K562 (cell line): ENCODE measurements around the gene HLA-B. TPM values are rescaled to one million over a fixed set of nuclear protein-coding genes. Genes with fewer than 3 reads are reported as not detected.

ENCODE experiments used
- ATAC-seq: fragments of 200-7000 bp; cut with Tn5 transposase; 3 replicates; pipeline ENCODE4 v1.9.1; 2020; ENCODE audit warnings: moderate library complexity
- BruUV-seq: library from RNA; stranded (reverse); fragments of 400-500 nt; replicated peaks from 2 replicates; lab custom pipeline; 2021; lab: Mats Ljungman, UMichigan
- CTCF ChIA-PET: fragments of 300-600 bp; formaldehyde crosslinking; extraction: SDS; loops from one replicate; lab custom pipeline; 2021; ENCODE audit warnings: low intra/inter-chr PET ratio; lab: Yijun Ruan, JAX
- POLR2A ChIA-PET: fragments of 300-600, 350-650 bp; sonication (Branson Sonifier 250); formaldehyde crosslinking; extraction: SDS; loops from one replicate; lab custom pipeline; 2021; ENCODE audit warnings: antibody characterized with exemption, inconsistent platforms; lab: Yijun Ruan, JAX
- DNase-seq, 4 experiments: peaks; one replicate each; pipeline versions ENCODE4 v3.0.0 to v3.0.0-alpha.2; 2011 to 2018; ENCODE audit warnings: low spot score in 3 of 4, mixed read lengths in 3 of 4; ENCODE audit errors: extremely low read depth in 1 of 4
- FAIRE-seq: peaks from 2 replicates; lab custom pipeline; 2011; peaks lifted over from hg19 to GRCh38; lab: Jason Lieb, UNC
- H2AFZ ChIP-seq: 2 replicates; pipeline ENCODE4 v1.6.0; 2011; ENCODE audit warnings: low read depth, low read length, control low read depth, inconsistent platforms
- H3K27ac ChIP-seq: fragments of 200-600 bp; 3 replicates; pipeline ENCODE4 v1.8.0; 2011; ENCODE audit warnings: low read depth, mild to moderate bottlenecking, control low read depth, inconsistent platforms, low read length, moderate library complexity, mixed read lengths; ENCODE audit errors: extremely low read depth
- H3K27me3 ChIP-seq, 2 experiments: fragments of 300-600 bp in 1 of 2; 2 replicates in 1 of 2; 3 replicates in 1 of 2; pipeline versions ENCODE4 v1.6.0 to v1.8.0; 2011; ENCODE audit warnings: inconsistent platforms in 2 of 2, low read length in 2 of 2, mild to moderate bottlenecking in 1 of 2, mixed read lengths in 1 of 2, moderate library complexity in 1 of 2; ENCODE audit not compliant: control insufficient read depth in 2 of 2, insufficient read depth in 2 of 2
- H3K36me3 ChIP-seq: fragments of 300-600 bp; 3 replicates; pipeline ENCODE4 v1.8.0; 2011; ENCODE audit warnings: mild to moderate bottlenecking, low read length, inconsistent platforms; ENCODE audit not compliant: control insufficient read depth, insufficient read depth
- H3K4me1 ChIP-seq, 2 experiments: fragments of 200-600 bp in 1 of 2; replicated peaks in 1 of 2; 2 replicates in 1 of 2; 3 replicates in 1 of 2; pipeline versions ENCODE4 v1.5.1 to v1.8.0; 2011; ENCODE audit warnings: inconsistent platforms in 2 of 2, low read length in 2 of 2, mild to moderate bottlenecking in 1 of 2, mixed read lengths in 1 of 2, moderate library complexity in 1 of 2; ENCODE audit not compliant: control insufficient read depth in 2 of 2, insufficient read depth in 2 of 2
- H3K4me2 ChIP-seq: 2 replicates; pipeline ENCODE4 v1.6.1; 2011; ENCODE audit warnings: low read length, control low read depth, inconsistent platforms, mixed read lengths; ENCODE audit not compliant: insufficient read depth
- H3K4me3 ChIP-seq: fragments of 200-600 bp; sonication (generic), shearing (Covaris generic); 2 replicates; pipeline ENCODE4 v1.5.1; 2016; ENCODE audit warnings: control low read depth, inconsistent platforms
- H3K79me2 ChIP-seq: fragments of 200-600 bp; 3 replicates; pipeline ENCODE4 v1.8.0; 2011; ENCODE audit warnings: low read length, inconsistent platforms; ENCODE audit not compliant: control insufficient read depth, insufficient read depth
- H3K9ac ChIP-seq, 2 experiments: 2 replicates each; pipeline versions ENCODE4 v1.6.0 to v1.6.1; 2011; ENCODE audit warnings: low read depth in 2 of 2, low read length in 2 of 2, control low read depth in 1 of 2, inconsistent platforms in 1 of 2, mild to moderate bottlenecking in 1 of 2, mixed read lengths in 1 of 2; ENCODE audit not compliant: insufficient read depth in 1 of 2
- H3K9me1 ChIP-seq: one replicate; pipeline ENCODE4 v1.6.0; 2011; ENCODE audit warnings: inconsistent platforms, mild to moderate bottlenecking, low read length, moderate library complexity; ENCODE audit not compliant: control insufficient read depth, insufficient read depth
- H3K9me3 ChIP-seq: replicated peaks from 2 replicates; pipeline ENCODE4 v1.5.1; 2011; ENCODE audit warnings: low read depth, low read length, inconsistent platforms; ENCODE audit not compliant: control insufficient read depth, insufficient read depth
- H4K20me1 ChIP-seq: replicated peaks from 2 replicates; pipeline ENCODE4 v1.6.1; 2011; ENCODE audit warnings: low read length, inconsistent platforms, mixed read lengths; ENCODE audit not compliant: control insufficient read depth, insufficient read depth
- ARNT ChIP-seq, 2 experiments: fragments of 450-650 bp; IDR thresholded peaks; 2 replicates each; pipeline ENCODE4 v1.6.1; 2016; ENCODE audit warnings: mild to moderate bottlenecking in 1 of 2
- CGGBP1 ChIP-seq: fragments of 250-450 bp; sonication (Bioruptor Pico); IDR thresholded peaks from 2 replicates; pipeline ENCODE4 v1.9.0; 2021; ENCODE audit warnings: mild to moderate bottlenecking
- DDX20 ChIP-seq: fragments of 450-650 bp; IDR thresholded peaks from 2 replicates; pipeline ENCODE4 v1.6.1; 2016; ENCODE audit warnings: missing genetic modification characterization, low read depth, mild to moderate bottlenecking, missing compliant biosample characterization, moderate library complexity
- EZH2 ChIP-seq: IDR thresholded peaks from 2 replicates; pipeline ENCODE4 v1.6.1; 2012; ENCODE audit warnings: low read depth, mild to moderate bottlenecking, inconsistent platforms, low read length, borderline replicate concordance
- GMEB1 ChIP-seq: fragments of 250-450 bp; sonication (Bioruptor Pico); IDR thresholded peaks from 2 replicates; pipeline ENCODE4 v1.4.0; 2020; ENCODE audit warnings: mild to moderate bottlenecking
- HMGN3 ChIP-seq: IDR thresholded peaks from 2 replicates; pipeline ENCODE4 v1.6.1; 2011; ENCODE audit warnings: borderline replicate concordance, low read depth, mild to moderate bottlenecking, mixed read lengths, low read length; ENCODE audit not compliant: insufficient read length; ENCODE audit errors: extremely low read depth
- KLF16 ChIP-seq: IDR thresholded peaks from 2 replicates; pipeline ENCODE4 v1.6.1; 2016; ENCODE audit warnings: antibody characterized with exemption
- MED1 ChIP-seq: sonication (generic); formaldehyde crosslinking; IDR thresholded peaks from 2 replicates; pipeline ENCODE4 v1.8.1; 2023; ENCODE audit warnings: missing genetic modification reagents, borderline replicate concordance
- MEF2A ChIP-seq: IDR thresholded peaks from 2 replicates; pipeline ENCODE4 v1.6.1; 2011; ENCODE audit warnings: low read depth, mild to moderate bottlenecking, low read length, moderate library complexity; ENCODE audit not compliant: control insufficient read depth
- NCOA2 ChIP-seq, 2 experiments: fragments of 450-650 bp; IDR thresholded peaks; 2 replicates each; pipeline ENCODE4 v1.6.1; 2018; ENCODE audit warnings: mild to moderate bottlenecking in 2 of 2, moderate library complexity in 1 of 2; ENCODE audit not compliant: partially characterized antibody in 2 of 2
- SOX6 ChIP-seq: fragments of 450-650 bp; IDR thresholded peaks from 2 replicates; pipeline ENCODE4 v1.6.1; 2014; ENCODE audit warnings: mild to moderate bottlenecking
- TBP ChIP-seq: optimal IDR thresholded peaks from 2 replicates; pipeline ENCODE3; 2011; ENCODE audit warnings: low read depth, low read length, improper control_type of control experiment
- ZNF518B ChIP-seq: fragments of 250-450 bp; sonication (Bioruptor Pico); IDR thresholded peaks from 2 replicates; pipeline ENCODE4 v1.5.0; 2021; ENCODE audit warnings: mild to moderate bottlenecking, moderate library complexity
- ZNF785 ChIP-seq: fragments of 250-450 bp; sonication (Bioruptor Pico); IDR thresholded peaks from 2 replicates; pipeline ENCODE4 v1.4.0; 2020; ENCODE audit warnings: mild to moderate bottlenecking
- WGBS: fragments of 100-300 bp; shearing (Covaris generic); methylation state at CpG from one replicate; pipeline ENCODE4 v1.1.6; 2016; ENCODE audit warnings: low coverage, mixed read lengths; ENCODE audit not compliant: insufficient coverage; ENCODE audit errors: missing lambda C conversion rate; 5-methylcytosine and 5-hydroxymethylcytosine counted together
- in situ Hi-C: fragments of 300-500 bp; cut with MboI; formaldehyde crosslinking; loops from 4 replicates; pipeline ENCODE4 v1.15.0; 2018; ENCODE audit warnings: inconsistent platforms, mixed read lengths
- intact Hi-C: fragments of 100-400 bp; cut with micrococcal nuclease; formaldehyde crosslinking; loops from 2 replicates; pipeline ENCODE4 v1.14.2; 2022
- polyA plus RNA-seq, 8 experiments: library from polyadenylated mRNA; depleted of rRNA in 4 of 8; stranded (reverse) in 5 of 8; unstranded in 3 of 8; fragments of >200 nt; fragmentation: Nextera tagmentation in 2 of 8; fragmentation: Illumina TruSeq in 1 of 8; extraction: Ambion mirVana in 2 of 8; extraction: Trizol in 1 of 8; gene quantifications; 2 replicates each; pipeline versions ENCODE4 v1.2.1 to v1.2.3, GENCODE V29; 2011 to 2014; ENCODE audit warnings: inconsistent platforms in 1 of 8, missing spikeins in 1 of 8
- total RNA-seq, 7 experiments: library from RNA; depleted of rRNA in 6 of 7; stranded (reverse); fragments of >200 nt in 6 of 7; fragmentation: Illumina TruSeq in 2 of 7; extraction: Trizol in 2 of 7; gene quantifications; 2 replicates each; pipeline versions ENCODE4 v1.2.1 to v1.2.3, GENCODE V29; 2011 to 2021; ENCODE audit warnings: low replicate concordance in 1 of 7
- TF ChIP-seq, protein P1 (sequence below), 3 experiments: fragments of 200-800 bp in 1 of 3; sonication (Bioruptor generic) in 1 of 3; sonication (generic) in 1 of 3; formaldehyde crosslinking in 1 of 3; IDR thresholded peaks; 2 replicates each; pipeline versions ENCODE4 v1.6.1 to v1.8.0; 2016 to 2022; ENCODE audit warnings: mild to moderate bottlenecking in 2 of 3, missing compliant biosample characterization in 2 of 3, missing genetic modification characterization in 2 of 3, missing genetic modification reagents in 1 of 3

HLA-B gene
- total and polyA plus RNA-seq, 9 of the 15 experiments (the other 6 are each of a cell fraction or from before 2014, with no cell fraction given): 0.07 to 9.7 (median 0.65) TPM; not detected in 2

DNA sequence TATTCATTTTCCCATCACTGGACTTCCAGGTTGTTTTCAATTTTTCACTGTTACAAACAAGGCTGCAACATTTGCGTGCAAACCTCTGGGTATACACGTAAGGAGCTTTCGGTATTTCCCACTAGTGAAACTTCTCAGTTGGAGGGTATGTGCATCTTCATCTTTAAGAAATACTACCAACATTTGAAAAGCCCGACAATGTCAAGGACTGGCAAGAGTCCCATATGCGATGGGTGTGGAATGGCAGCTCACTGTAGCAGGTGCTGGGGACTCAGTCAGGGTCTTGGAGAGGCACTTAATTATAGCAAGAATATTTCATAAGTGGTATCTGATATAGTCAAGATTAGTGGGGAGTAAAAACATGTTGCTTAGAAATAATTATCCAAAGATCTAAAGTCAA is 8.9 kb upstream of the HLA-B start:
- FAIRE-seq: no peak
- intact Hi-C loops (no loop called here), in situ Hi-C loops (loop anchor here (5.0 kb wide), 2 partner anchors 169 to 229 kb away; partner anchors contain the start of gene PSORS1C2)
- no TSS peak for BruUV-seq
- ChIA-PET POLR2A (interaction anchor here (1.0 to 1.8 kb wide), 3 partner anchors 12 to 169 kb away, joined by 3 to 17 read pairs (median 3); no protein-coding TSS in a partner anchor), CTCF (interaction anchor here (0.6 to 3.7 kb wide), 4 partner anchors 169 to 306 kb away, joined by 3 to 29 read pairs (median 6); no protein-coding TSS in a partner anchor)
- peaks cover 15 to 28% of the 10 kb centered on the region in 2 experiments for H3K27me3 ChIP-seq
- no peak overlapping the region for H3K9ac ChIP-seq
- H3K9me1 ChIP-seq: no peaks in the 10 kb centered on the region
- ATAC-seq: no peak
- H3K27ac ChIP-seq: no peak overlapping the region
- H3K4me1 ChIP-seq: no peaks in the 10 kb centered on the region
- WGBS: 4% methylated on average over 5 of the region's 5 CpGs
- no peak overlapping the region for H3K4me2 ChIP-seq
- H3K79me2 ChIP-seq: no peaks in the 10 kb centered on the region
- H4K20me1 ChIP-seq: no peaks in the 10 kb centered on the region
- no peak overlapping the region for H3K4me3 ChIP-seq
- H2AFZ ChIP-seq: no peak overlapping the region
- no peaks in the 10 kb centered on the region for H3K36me3 ChIP-seq
- DNase-seq: no peak
- H3K9me3 ChIP-seq: no peaks in the 10 kb centered on the region
- TF ChIP-seq DDX20 (no peak), TBP (no peak), ARNT (IDR thresholded peaks at IDR 0.05) (no peak), MEF2A (no peak), HMGN3 (no peak), CGGBP1 (CRISPR knock-in tag) (no peak), MED1 (CRISPR knock-in tag) (no peak), NCOA2 (IDR thresholded peaks at IDR 0.05; ENCODE audit: partially characterized antibody in 2 of 2) (no peak), EZH2 (no peak), ZNF785 (CRISPR knock-in tag) (no peak), ZNF518B (CRISPR knock-in tag) (no peak), SOX6 (no peak), KLF16 (no peak), GMEB1 (CRISPR knock-in tag) (no peak)
- TF ChIP-seq, protein P1, sequence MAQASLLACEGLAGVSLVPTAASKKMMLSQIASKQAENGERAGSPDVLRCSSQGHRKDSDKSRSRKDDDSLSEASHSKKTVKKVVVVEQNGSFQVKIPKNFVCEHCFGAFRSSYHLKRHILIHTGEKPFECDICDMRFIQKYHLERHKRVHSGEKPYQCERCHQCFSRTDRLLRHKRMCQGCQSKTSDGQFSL (CRISPR knock-in tag; IDR thresholded peaks at IDR 0.05): no peak
- TF ChIP-seq, protein P1 (tag; IDR thresholded peaks at IDR 0.05): no peak
